Measurements from ENCODE around the gene FRMPD1. TPM values are rescaled to one million over a fixed set of nuclear protein-coding genes. Genes with fewer than 3 reads are reported as not detected.
"Not testable (repeated sequence)": the region's sequence is repeated elsewhere in the genome, so short reads cannot be mapped to it uniquely, and the experiment has no call there.

The FRMPD1 gene
- total RNA-seq, 1 donor from 2014 or later = not detected

DNA sequence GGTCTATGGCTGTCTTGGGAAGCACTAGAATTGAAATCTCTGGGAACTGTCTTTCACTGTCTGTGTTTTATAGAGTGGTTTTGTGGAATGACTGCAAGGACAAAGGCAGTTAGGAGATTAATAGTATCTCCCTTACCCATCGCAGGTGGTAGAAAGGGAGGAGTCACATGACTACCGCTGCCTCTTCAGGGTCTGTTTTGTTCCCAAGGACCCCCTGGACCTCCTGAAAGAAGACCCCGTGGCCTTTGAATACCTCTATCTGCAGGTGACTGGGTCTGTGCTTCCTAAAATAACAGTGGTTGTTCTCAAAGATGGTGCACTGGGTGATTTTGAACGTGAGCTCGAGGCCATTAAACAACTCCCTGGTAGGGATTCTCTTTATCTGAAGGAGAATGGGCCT, 80.1 kb downstream of the FRMPD1 start:
- DNase-seq (ENCODE audit: extremely low read depth, low read depth, low spot score) = no peak

DNA sequence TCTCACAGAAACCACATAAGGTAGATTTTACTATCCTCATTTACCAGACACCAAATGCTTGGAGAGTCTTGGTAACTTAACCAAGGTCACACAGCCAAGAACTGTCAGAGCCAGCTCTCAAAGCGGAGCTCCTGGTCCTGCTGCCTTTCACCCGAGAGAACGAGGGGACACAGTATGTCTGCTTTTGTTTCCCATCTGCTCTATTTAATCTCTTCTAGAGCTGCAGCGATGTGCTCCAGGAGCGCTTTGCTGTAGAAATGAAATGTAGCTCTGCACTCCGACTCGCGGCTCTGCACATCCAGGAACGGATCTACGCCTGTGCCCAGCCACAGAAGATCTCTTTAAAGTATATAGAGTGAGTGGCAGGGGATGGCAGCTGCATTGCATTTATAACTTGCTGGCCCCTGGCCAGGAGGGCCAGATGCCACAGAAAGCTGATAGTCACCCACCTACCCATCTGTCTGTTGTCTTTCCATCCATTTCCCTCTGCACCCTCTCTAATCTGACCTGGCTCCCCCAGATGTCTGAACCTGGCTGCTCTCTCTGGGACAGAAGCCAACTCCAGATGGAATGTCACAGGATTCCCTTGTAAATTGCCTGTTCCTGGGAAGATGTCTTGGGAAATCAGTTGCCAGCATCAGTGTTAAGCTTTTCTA, 81.5 kb downstream of the FRMPD1 start:
- DNase-seq (ENCODE audit: extremely low read depth, low read depth, low spot score) = no peak

DNA sequence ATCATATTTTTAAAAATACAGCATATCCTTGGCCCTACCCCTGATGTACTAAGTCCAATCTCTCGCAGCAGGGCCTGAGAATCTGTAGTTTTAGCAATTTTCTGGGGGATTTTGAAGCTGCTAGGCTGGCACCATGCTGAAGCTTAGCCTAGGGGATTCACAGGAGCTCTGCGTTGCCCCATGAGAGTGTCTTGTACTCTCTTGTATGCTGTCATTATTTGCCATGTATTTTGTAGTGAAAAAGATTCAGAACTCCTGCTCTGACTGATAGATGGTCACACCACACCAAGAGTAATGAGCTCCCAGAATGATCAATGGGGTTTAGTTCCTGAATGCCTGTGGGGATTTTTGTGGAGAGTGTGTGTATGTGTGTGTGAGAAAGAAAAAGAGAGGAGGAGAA, 82.2 kb downstream of the FRMPD1 start:
- no peak for DNase-seq (ENCODE audit: extremely low read depth, low read depth, low spot score)

DNA sequence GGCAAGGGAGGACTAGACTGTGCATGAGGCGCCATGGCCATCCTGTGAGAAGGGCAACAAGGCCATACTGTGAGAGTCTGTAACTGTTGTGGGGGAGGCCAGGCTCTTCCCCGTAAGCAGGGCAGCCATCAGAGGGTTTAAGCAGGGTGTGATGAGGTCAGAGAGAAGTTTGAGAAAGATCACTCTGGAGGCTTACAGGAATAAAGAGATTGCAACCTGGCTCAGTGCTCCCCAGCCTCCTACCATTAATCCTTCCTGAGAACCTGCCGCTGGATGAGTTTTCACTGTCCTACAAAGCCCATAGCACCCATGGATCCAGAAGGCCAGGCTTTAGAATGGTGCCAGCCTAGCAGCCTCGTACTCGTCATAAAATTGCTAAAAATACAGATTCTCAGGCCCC, 88.5 kb downstream of the FRMPD1 start:
- no peak for DNase-seq (ENCODE audit: extremely low read depth, low read depth, low spot score)

DNA sequence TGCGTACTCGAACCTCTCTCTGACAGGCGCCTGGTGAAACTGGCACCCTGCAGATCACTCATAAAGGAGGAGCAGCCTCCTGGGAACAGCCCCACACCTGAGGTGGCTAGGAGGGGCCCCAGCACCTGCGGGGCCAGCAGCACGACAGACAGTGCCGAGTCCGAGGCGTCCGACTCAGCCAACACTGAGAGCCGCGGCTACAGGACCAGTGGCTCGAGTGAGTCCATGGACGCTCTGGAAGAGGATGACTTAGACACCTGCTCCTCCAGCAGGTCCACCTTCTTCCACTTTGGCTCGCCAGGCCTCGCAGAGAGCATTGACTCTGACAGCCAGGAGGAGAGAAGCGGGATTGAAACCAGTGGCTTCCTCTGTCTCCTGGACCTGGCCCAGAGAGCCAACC, 89.4 kb downstream of the FRMPD1 start:
- DNase-seq (ENCODE audit: extremely low read depth, low read depth, low spot score) = no peak

DNA sequence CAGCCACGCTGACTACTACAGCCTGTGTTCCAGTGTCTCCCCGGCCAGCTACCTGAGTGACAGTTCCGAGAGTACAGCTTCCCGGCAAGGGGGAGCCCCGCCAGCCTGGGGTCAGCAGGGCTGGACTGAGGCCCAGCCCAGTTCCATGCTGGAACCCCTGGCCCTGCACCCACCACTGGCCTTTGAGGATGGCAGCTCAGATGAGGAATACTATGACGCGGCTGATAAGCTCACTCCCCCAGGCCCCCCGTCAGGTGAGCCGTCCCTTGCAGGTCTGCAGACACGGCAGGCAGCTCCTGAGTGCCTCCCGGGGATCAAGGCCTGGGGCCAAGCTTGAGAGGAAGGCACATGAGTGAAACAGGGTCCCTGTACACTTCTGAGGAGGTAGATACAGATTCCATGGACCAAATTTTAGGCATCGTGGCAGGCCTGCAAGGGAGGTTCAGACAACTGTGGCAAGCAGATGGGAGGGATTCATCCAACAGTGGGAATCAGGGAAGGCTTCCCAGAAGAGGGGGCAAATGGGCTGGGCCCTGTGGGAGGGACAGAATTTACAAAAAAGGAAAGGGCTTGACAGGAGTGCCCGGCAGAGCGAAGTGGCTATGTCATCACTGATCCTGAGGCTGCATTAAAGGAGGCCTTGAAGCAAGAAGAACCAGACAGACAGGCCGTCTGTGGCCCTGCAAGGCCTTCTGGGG, 90.0 kb downstream of the FRMPD1 start:
- no peak for DNase-seq (ENCODE audit: extremely low read depth, low read depth, low spot score)

DNA sequence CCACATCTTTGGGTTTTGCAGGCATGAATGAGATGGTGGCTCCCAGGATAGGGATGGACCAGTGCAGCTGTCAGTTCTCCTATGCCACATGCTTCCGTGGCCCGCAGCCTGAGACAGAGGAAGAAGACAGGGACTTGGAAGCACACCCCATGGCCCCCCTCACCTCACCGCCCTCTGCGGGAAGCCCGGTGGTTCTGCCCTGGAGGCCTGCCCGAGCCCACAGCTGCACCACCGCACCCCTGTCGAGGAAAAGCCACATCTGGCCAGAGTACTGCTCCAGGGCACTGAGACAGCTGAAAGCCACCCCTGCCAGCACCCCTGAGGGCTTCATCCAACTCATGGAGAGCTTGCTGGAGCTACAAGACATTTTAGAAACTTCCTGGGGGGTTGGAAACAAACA, 95.2 kb downstream of the FRMPD1 start:
- DNase-seq (ENCODE audit: extremely low read depth, low read depth, low spot score) = no peak

DNA sequence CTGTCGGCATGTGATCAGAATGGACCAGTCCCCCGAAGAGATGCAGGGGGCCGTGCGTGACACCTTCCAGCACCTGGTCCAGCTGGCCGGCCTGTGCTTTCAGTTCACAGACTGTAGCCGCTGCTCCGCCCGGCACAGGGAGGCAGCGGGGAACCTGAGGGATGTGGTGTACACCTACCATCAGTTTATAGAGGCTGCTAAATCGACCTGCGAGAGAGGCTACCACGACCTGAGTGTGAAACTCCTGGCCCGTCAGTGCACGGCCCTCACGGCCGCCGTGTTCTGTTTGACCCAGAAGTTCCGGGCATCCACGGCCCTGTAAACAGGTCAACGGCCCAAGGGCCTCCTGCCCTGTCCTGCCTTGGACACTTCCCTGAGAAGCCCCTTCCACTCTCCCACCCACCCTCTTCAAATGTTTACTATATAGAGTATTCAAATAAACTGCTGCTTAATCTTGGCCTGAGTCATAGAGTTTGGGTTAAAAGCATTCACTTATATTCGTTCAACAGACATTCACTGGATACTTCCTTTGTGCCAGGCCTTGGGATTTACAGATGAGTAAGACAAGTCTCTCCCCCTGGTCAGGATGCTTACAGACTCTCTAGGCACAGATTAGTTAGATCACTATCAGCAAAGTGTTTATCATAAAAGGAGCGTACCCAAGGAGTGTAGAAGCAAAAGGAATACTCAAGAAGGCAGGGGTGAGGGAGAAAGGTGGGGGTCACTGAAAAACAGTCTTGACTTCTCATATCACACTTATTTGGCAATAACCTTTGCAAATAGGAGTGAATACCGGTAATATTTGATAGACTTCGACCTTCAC, 95.9 kb downstream of the FRMPD1 start:
- no peak for DNase-seq (ENCODE audit: extremely low read depth, low read depth, low spot score)

DNA sequence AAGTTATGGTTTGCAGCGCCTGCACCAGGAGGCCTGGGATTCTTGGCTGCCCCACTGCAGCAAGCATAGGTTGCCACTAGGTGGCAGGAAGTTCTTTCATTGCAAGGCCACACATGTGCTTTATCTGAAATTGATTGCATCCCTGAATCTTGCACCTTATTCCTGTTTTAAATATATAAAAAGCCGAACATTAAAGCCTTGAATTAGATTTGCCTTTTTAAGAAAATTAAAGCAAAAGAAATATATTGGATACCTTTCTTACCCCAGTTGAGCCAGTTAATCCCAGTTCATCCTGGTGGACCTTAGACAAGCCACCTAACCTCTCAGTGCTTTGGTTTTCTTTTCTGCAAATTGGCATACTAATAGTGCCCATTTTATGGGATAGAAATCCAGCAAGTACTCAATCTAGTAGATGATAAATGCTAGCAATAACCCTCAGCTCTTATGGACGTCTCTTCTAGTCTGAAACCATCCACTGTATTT, 96.6 kb downstream of the FRMPD1 start:
- peak; percentile 10 for DNase-seq (ENCODE audit: extremely low read depth, low read depth, low spot score)

DNA sequence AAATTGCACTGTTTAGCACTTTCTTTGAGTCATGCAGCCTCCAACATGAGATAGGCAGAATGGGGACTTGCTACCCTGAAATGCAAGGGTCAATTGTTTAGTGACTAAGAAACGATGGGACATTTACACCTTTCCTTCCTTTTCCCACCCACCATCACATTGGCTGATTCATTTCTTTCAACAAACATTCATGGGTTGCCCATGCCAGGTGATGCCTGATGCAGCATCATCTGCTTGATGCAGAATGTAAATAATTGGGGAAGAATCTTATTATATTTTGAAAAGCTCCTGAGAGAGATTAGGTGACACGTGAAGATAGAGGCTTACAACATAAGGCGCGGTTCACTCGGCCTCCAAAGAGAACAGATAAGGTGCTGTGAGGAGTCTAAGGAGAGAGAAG, 98.4 kb downstream of the FRMPD1 start:
- DNase-seq (ENCODE audit: extremely low read depth, low read depth, low spot score) = no peak

DNA sequence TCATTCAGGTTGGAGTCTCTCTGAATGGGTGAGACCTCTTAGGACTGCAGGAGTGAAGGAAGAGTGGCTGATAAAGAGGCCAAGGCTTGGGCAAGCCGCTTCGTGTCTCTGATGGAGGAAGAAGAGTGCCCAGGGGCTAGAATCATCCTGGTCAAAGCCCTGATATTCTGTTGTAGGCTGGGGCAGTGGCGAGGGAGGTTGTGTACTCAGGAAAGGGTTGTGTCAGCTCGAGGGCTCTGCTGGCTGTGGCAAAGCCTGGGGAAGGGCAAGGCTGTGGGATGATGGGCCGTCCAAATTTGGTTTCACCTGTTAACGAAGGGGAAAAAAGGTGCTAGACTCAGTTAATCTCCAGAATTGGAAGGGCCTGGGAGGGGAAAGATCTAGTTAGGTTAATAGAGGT, 100.4 kb downstream of the FRMPD1 start:
- DNase-seq (ENCODE audit: extremely low read depth, low read depth, low spot score) = no peak

DNA sequence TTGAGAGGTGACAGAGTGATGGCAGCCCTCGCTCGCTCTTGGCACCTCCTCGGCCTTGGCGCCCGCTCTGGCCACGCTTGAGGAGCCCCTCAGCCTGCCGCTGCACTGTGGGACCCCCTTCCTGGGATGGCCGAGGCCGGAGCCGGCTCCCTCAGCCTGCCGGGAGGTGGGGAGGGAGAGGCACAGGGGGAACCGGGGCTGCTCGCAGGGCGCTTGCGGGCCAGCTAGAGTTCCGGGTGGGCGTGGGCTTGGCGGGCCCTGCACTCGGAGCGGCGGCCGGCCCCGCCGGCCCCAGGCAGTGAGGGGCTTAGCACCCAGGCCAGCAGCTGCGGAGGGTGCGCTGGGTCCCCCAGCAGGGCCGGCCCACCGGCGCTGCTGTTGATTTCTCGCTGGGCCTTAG, 101.0 kb downstream of the FRMPD1 start:
- DNase-seq (ENCODE audit: extremely low read depth, low read depth, low spot score) = not testable (repeated sequence)

DNA sequence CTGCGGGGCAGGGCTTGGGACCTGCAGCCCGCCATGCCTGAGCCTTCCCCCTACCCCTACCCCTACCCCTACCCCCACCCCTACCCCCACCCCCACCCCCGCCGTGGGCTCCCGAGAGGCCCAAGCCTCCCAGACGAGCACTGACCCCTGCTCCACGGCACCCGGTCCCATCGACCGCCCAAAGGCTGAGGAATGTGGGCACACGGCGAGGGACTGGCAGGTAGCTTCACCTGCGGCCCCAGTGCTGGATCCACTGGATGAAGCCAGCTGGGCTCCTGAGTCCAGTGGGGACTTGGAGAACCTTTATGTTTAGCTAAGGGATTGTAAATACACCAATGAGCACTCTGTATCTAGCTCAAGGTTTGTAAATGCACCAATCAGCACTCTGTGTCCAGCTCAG, 101.4 kb downstream of the FRMPD1 start:
- not testable (repeated sequence) for DNase-seq (ENCODE audit: extremely low read depth, low read depth, low spot score)

DNA sequence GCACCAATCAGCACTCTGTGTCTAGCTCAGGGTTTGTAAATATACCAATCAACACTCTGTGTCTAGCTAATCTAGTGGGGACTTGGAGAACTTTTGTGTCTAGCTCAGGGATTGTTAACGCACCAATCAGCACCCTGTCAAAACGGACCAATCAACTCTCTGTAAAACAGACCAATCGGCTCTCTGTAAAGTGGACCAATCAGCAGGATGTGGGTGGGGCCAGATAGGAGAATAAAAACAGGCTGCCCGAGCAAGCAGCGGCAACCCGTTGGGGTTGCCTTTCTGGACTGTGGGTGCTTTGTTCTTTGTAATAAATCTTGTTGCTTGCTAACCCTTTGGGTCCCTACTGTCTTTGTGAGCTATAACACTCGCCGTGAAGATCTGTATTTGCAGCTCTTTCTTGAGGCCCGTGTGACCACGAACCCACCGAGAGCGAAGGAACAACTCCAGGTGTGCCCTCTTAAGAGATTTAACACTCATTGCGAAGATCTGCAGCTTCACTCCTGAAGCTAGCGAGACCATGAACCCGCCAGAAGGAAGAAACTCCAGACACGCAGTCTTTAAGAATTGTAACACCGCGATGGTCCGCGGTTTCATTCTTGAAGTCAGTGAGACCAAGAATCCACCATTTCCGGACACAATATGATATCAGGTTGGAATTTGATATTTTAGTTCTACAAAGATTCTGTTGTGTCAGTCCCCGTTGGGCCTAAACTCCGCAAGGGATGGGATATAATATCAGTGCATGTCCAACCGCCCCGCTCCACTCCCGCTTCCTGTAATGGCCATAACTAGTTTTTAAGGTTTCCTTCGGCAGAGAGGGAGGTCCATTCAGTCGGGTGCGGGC, 102.1 kb downstream of the FRMPD1 start:
- DNase-seq (ENCODE audit: extremely low read depth, low read depth, low spot score) = no peak

DNA sequence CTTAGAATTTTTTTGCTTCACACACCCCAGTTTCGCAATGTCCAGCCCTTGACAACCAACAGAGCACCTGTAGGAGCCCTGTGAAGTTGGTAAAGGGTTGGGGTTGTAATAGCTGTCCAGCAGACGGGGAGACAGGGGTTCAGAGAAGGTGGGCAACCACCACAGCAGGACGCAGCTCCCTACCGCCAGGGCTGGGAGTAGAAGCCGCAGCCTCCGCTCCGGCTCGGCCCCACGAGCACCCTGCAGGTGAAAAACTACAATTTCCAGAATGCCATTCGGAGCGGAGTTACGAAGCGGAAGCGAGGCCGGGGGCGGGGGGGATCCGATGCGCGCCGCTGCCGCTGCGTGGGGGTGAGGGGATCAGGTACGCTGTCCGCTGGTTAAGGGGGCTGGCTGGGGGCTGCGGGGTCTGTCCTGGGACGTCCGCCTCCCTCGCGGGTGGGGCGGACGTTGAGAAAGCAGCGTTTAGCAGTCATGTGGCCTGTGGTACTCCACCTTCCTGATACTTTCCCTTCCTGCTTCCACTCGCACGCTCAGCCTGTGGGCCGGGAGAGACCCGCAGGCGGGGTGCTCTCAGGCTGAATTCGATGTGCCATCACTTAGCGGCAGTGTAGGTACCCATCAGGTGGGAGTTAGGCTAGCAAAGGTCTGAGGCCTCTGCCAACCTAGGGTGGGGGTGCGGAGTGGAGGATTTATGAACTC, 102.9 kb downstream of the FRMPD1 start, which contains the start of gene TRMT10B:
Gene TRMT10B (plus strand): TSS at position 317 of the 702 bp plus-strand sequence. CDS start 8,127 bp downstream, outside the sequence.
- DNase-seq (ENCODE audit: extremely low read depth, low read depth, low spot score) = peak; percentile 23

DNA sequence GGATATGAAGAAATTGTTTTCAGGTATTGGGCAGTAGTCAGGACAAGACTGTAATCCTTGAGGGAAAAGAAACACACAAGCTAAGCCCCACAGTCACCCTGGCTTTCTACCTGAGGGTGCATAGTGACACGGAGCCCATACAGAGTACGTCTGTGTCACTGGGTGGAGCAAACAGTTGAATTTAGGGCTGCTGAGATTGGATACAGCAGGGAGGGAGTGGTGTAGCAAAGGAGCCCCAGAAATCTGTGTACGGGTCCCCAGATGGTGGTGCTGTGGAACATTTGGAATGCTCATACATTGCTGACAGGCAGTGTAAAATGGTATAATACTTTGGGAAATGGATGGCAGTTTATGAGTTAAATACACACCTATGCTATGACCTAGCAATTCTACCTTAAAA, 108.0 kb downstream of the FRMPD1 start:
- no peak for DNase-seq (ENCODE audit: extremely low read depth, low read depth, low spot score)

DNA sequence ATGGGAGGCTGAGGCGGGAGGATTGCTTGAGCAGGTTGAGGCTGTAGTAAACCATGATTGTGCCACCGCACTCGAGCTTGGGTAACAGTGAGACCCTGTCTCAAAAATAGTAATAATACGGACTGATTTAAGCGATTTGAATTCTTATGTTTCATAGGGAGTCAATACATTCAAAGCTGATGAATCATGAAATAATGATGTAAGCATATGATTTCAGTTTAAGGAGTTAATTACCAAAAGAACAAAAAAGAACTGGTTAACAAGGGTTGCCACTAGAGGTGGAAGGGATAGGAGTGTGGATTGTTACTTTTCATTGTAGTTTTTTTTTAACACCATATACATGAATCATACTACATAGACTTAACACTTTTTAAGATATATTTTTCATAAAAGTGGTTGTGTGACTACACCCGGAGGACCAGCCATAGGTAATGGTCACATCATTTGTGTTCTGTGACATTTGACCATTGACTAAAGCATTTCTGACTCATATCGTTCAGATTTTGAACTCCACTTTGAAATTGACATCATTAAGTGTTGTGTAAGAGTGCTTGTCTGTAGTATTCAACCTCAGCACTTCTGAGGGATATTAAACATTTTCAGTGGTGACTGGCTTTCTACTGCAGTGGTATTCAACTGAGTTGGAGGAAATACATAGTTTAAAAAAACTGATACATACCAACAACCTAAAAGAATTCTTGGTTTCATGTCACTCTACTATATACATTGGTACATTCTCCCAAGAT, 109.8 kb downstream of the FRMPD1 start:
- DNase-seq (ENCODE audit: extremely low read depth, low read depth, low spot score) = no peak

DNA sequence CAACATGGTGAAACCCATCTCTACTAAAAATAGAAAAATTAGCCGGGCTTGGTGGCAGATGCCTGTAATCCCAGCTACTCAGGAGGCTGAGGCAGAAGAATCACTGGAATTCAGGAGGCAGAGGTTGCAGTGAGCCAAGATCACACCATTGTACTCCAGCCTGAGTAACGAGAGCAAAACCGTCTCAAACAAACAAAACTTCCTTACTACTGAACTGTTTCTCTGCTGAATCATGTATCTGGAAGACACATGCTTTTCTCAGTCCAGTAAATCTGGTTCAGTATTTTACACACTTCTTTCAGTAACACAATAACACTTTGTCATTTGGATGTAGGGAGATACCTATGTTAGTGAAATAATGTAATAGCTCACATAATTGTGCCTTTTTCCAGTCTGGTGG, 110.8 kb downstream of the FRMPD1 start:
- DNase-seq (ENCODE audit: extremely low read depth, low read depth, low spot score) = no peak

DNA sequence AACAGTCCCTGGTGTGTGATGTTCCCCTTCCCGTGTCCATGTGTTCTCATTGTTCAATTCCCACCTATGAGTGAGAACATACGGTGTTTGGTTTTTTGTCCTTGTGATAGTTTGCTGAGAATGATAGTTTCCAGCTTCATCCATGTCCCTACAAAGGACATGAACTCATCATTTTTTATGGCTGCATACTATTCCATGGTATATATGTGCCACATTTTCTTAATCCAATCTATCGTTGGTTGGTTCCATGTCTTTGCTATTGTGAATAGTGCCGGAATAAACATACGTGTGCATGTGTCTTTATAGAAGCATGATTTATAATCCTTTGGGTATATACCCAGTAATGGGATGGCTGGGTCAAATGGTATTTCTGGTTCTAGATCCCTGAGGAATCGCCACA, 114.5 kb downstream of the FRMPD1 start:
- DNase-seq (ENCODE audit: extremely low read depth, low read depth, low spot score) = not testable (repeated sequence)
